HepG2 (cell line): ENCODE data around the gene OTUD7B. TPM values are rescaled to one million over a fixed set of nuclear protein-coding genes. Genes with fewer than 3 reads are reported as not detected.

Experiments used
- ARID3A ChIP-seq: IDR thresholded peaks from 2 replicates; pipeline ENCODE4 v1.6.1; 2012; ENCODE audit warnings: low read depth, low read length, improper control_type of control experiment
- CENPX ChIP-seq: sonication (generic); formaldehyde crosslinking; IDR thresholded peaks from 2 replicates; pipeline ENCODE4 v1.9.0; 2021; ENCODE audit warnings: mild to moderate bottlenecking, missing genetic modification reagents, moderate library complexity
- DNMT1 ChIP-seq: sonication (generic); formaldehyde crosslinking; IDR thresholded peaks from 2 replicates; pipeline ENCODE4 v1.5.1; 2020; ENCODE audit warnings: mild to moderate bottlenecking, missing genetic modification reagents
- ELF4 ChIP-seq: sonication (generic); formaldehyde crosslinking; IDR thresholded peaks from 2 replicates; pipeline ENCODE4 v1.5.0; 2020; ENCODE audit warnings: missing genetic modification reagents, mild to moderate bottlenecking, moderate library complexity, borderline replicate concordance
- HMG20B ChIP-seq: conservative IDR thresholded peaks from 2 replicates; pipeline ENCODE4 v1.6.1; 2016; ENCODE audit warnings: missing genetic modification reagents, missing compliant biosample characterization
- HNRNPUL1 ChIP-seq: fragments of 200-400 bp; formaldehyde crosslinking; IDR thresholded peaks from 2 replicates; pipeline ENCODE4 v1.6.1; 2017; ENCODE audit warnings: low read depth, mild to moderate bottlenecking, low read length, moderate library complexity
- KLF6 ChIP-seq: IDR thresholded peaks from 2 replicates; pipeline ENCODE4 v1.8.0; 2016; ENCODE audit warnings: missing biosample characterization, missing genetic modification reagents
- MTF2 ChIP-seq: sonication (generic); formaldehyde crosslinking; IDR thresholded peaks from 2 replicates; pipeline ENCODE4 v1.5.0; 2020; ENCODE audit warnings: missing genetic modification reagents, borderline replicate concordance
- NONO ChIP-seq, 2 experiments: fragments of 450-650 bp in 1 of 2; sonication (generic) in 1 of 2; formaldehyde crosslinking in 1 of 2; IDR thresholded peaks in 1 of 2; conservative IDR thresholded peaks in 1 of 2; 2 replicates each; pipeline versions ENCODE4 v1.6.1 to v1.8.0; 2017 to 2022; ENCODE audit warnings: mild to moderate bottlenecking in 1 of 2, missing genetic modification reagents in 1 of 2, moderate library complexity in 1 of 2
- PRDM10 ChIP-seq: sonication (generic); formaldehyde crosslinking; IDR thresholded peaks from 2 replicates; pipeline ENCODE4 v1.4.0; 2020; ENCODE audit warnings: low read depth, missing genetic modification reagents
- SMARCE1 ChIP-seq: fragments of 450-650 bp; IDR thresholded peaks from 2 replicates; pipeline ENCODE4 v1.6.1; 2017; ENCODE audit warnings: borderline replicate concordance
- TFDP1 ChIP-seq: IDR thresholded peaks from 2 replicates; pipeline ENCODE4 v1.6.1; 2016; ENCODE audit warnings: missing compliant biosample characterization, missing genetic modification reagents, borderline replicate concordance
- ZNF432 ChIP-seq: sonication (generic); formaldehyde crosslinking; IDR thresholded peaks from 2 replicates; pipeline ENCODE4 v1.5.0; 2020; ENCODE audit warnings: missing genetic modification reagents, mild to moderate bottlenecking, borderline replicate concordance
- ZNF512B ChIP-seq: sonication (generic); formaldehyde crosslinking; IDR thresholded peaks from 2 replicates; pipeline ENCODE4 v1.5.1; 2020; ENCODE audit warnings: missing genetic modification reagents, mild to moderate bottlenecking, borderline replicate concordance
- ZNF550 ChIP-seq: sonication (generic); formaldehyde crosslinking; IDR thresholded peaks from 2 replicates; pipeline ENCODE4 v1.4.0; 2020; ENCODE audit warnings: mild to moderate bottlenecking, missing genetic modification reagents, borderline replicate concordance
- polyA plus RNA-seq, 8 experiments: library from polyadenylated mRNA; depleted of rRNA in 3 of 8; stranded (reverse) in 7 of 8; unstranded in 1 of 8; fragments of >200 nt; fragmentation: Illumina TruSeq in 4 of 8; extraction: Trizol in 4 of 8; gene quantifications; 2 replicates each; pipeline versions ENCODE4 v1.2.1 to v1.2.3, GENCODE V29; 2011 to 2016; ENCODE audit warnings: low read depth in 4 of 8, missing spikeins in 1 of 8, mixed read lengths in 1 of 8; ENCODE audit not compliant: insufficient read depth in 1 of 8
- total RNA-seq, 5 experiments: library from RNA; depleted of rRNA; stranded (reverse); fragments of >200 nt; fragmentation: Illumina TruSeq; extraction: Trizol; gene quantifications; 2 replicates each; pipeline ENCODE4 v1.2.3, GENCODE V29; 2016; ENCODE audit warnings: low read depth in 1 of 5

The OTUD7B gene
- total and polyA plus RNA-seq, 2 of the 13 experiments (the other 11 are each of a cell fraction or from before 2014, with no cell fraction given), result 5.1 to 11.2 TPM

GRCh38 chr1:149899460-149900284, 110.9 kb downstream of the OTUD7B start, which contains the start of gene BOLA1 (continued):
- TF ChIP-seq ZNF512B, result no peak
- no peak for TF ChIP-seq ELF4 (CRISPR knock-in tag)
- TF ChIP-seq ZNF432 (CRISPR knock-in tag), result no peak
- TF ChIP-seq ARID3A, result no peak
- no peak for TF ChIP-seq HMG20B (CRISPR knock-in tag)
- TF ChIP-seq MTF2 (CRISPR knock-in tag), result no peak
- no peak for TF ChIP-seq ZNF550 (CRISPR knock-in tag)
- no peak for TF ChIP-seq KLF6 (CRISPR knock-in tag)
- no peak for TF ChIP-seq SMARCE1
- TF ChIP-seq HNRNPUL1, result no peak
- no peak for TF ChIP-seq CENPX (CRISPR knock-in tag)
- no peak for TF ChIP-seq NONO (IDR thresholded peaks at IDR 0.05)
- TF ChIP-seq NONO (CRISPR knock-in tag; conservative IDR thresholded peaks at IDR 0.05), result peak; percentile 74
- no peak for TF ChIP-seq DNMT1
- TF ChIP-seq PRDM10, result peak; percentile 41; the same call in 1 of the 2 replicates
- peak; percentile 92 for TF ChIP-seq TFDP1 (CRISPR knock-in tag)
